ENCODE results near the gene DUOX2.

GRCh38 chr15:45107941-45108630, 5.9 kb downstream of the DUOX2 start:
- TF ChIP-seq YY1 (IDR thresholded peaks at IDR 0.05; ENCODE audit: insufficient read depth, insufficient read length) (no peak), SUZ12 (IDR thresholded peaks at IDR 0.05; ENCODE audit: extremely low read depth, insufficient read depth, insufficient read length) (no peak), ZNF274 (IDR thresholded peaks at IDR 0.05; ENCODE audit: low read depth, low read length) (no peak)
